Liver (tissue), 9 donors: ENCODE data around the gene DPYD. TPM values are rescaled to one million over a fixed set of nuclear protein-coding genes. Genes with fewer than 3 reads are reported as not detected.

Source experiments
- DNase-seq: peaks from one replicate; pipeline ENCODE4 v3.0.0-alpha.2; 2017; ENCODE audit warnings: low spot score
- H3K27ac ChIP-seq, 2 donors: one replicate each; pipeline ENCODE4 v1.7.0; 2013; ENCODE audit warnings: inconsistent platforms in 2 of 2, low read length in 2 of 2, control low read depth in 1 of 2, low read depth in 1 of 2, mild to moderate bottlenecking in 1 of 2
- H3K27me3 ChIP-seq, 4 donors: one replicate each; pipeline versions ENCODE4 v1.6.1 to v1.7.0; 2013; ENCODE audit warnings: low read length in 3 of 4, inconsistent platforms in 1 of 4, mild to moderate bottlenecking in 1 of 4, moderate library complexity in 1 of 4; ENCODE audit not compliant: control insufficient read depth in 4 of 4, insufficient read depth in 4 of 4
- H3K36me3 ChIP-seq, 4 donors: one replicate each; pipeline versions ENCODE4 v1.6.1 to v1.7.0; 2013; ENCODE audit warnings: low read length in 3 of 4, mild to moderate bottlenecking in 3 of 4, low read depth in 1 of 4, moderate library complexity in 1 of 4; ENCODE audit not compliant: control insufficient read depth in 4 of 4, insufficient read depth in 3 of 4
- H3K4me1 ChIP-seq, 4 donors: one replicate each; pipeline versions ENCODE4 v1.6.1 to v1.7.0; 2013; ENCODE audit warnings: low read length in 3 of 4, mild to moderate bottlenecking in 3 of 4, moderate library complexity in 1 of 4; ENCODE audit not compliant: control insufficient read depth in 4 of 4, insufficient read depth in 4 of 4
- H3K4me3 ChIP-seq, 3 donors: one replicate each; pipeline versions ENCODE4 v1.6.1 to v1.7.0; 2013; ENCODE audit warnings: low read length in 3 of 3, control low read depth in 1 of 3, low read depth in 1 of 3, mild to moderate bottlenecking in 1 of 3
- H3K9ac ChIP-seq, 2 donors: one replicate each; pipeline ENCODE4 v1.7.0; 2013; ENCODE audit warnings: low read length in 2 of 2, mild to moderate bottlenecking in 2 of 2, moderate library complexity in 2 of 2, control low read depth in 1 of 2, low read depth in 1 of 2
- H3K9me3 ChIP-seq, 4 donors: one replicate each; pipeline versions ENCODE4 v1.6.1 to v1.7.0; 2013; ENCODE audit warnings: low read length in 3 of 4; ENCODE audit not compliant: control insufficient read depth in 4 of 4
- EGR1 ChIP-seq, 2 donors: IDR thresholded peaks; 2 replicates each; pipeline ENCODE4 v1.6.1; 2016 to 2018; ENCODE audit warnings: antibody characterized with exemption in 2 of 2, low read depth in 2 of 2
- FOXA2 ChIP-seq: IDR thresholded peaks from 2 replicates; pipeline ENCODE4 v1.6.1; 2016; ENCODE audit warnings: antibody characterized with exemption
- GABPA ChIP-seq, 2 donors: IDR thresholded peaks in 1 of 2; conservative IDR thresholded peaks in 1 of 2; 2 replicates each; pipeline ENCODE4 v1.6.1; 2016; ENCODE audit warnings: antibody characterized with exemption in 2 of 2, mild to moderate bottlenecking in 1 of 2, moderate library complexity in 1 of 2
- HNF4A ChIP-seq, 2 donors: conservative IDR thresholded peaks; 2 replicates each; pipeline ENCODE4 v1.6.1; 2016; ENCODE audit warnings: antibody characterized with exemption in 2 of 2, mild to moderate bottlenecking in 2 of 2
- HNF4G ChIP-seq: IDR thresholded peaks from 2 replicates; pipeline ENCODE4 v1.6.1; 2016; ENCODE audit warnings: antibody characterized with exemption
- JUND ChIP-seq, 2 donors: IDR thresholded peaks; 2 replicates each; pipeline ENCODE4 v1.6.1; 2016; ENCODE audit warnings: antibody characterized with exemption in 2 of 2
- RAD21 ChIP-seq, 2 donors: IDR thresholded peaks; 2 replicates each; pipeline ENCODE4 v1.6.1; 2016; ENCODE audit warnings: antibody characterized with exemption in 2 of 2, mild to moderate bottlenecking in 2 of 2
- REST ChIP-seq: IDR thresholded peaks from 2 replicates; pipeline ENCODE4 v1.6.1; 2016; ENCODE audit warnings: antibody characterized with exemption, mild to moderate bottlenecking
- RXRA ChIP-seq, 2 donors: IDR thresholded peaks; 2 replicates each; pipeline ENCODE4 v1.6.1; 2017 to 2018; ENCODE audit warnings: antibody characterized with exemption in 2 of 2, mild to moderate bottlenecking in 1 of 2
- SP1 ChIP-seq: IDR thresholded peaks from 2 replicates; pipeline ENCODE4 v1.6.1; 2018; ENCODE audit warnings: antibody characterized with exemption, mild to moderate bottlenecking
- TAF1 ChIP-seq: conservative IDR thresholded peaks from 2 replicates; pipeline ENCODE4 v1.6.1; 2016; ENCODE audit warnings: antibody characterized with exemption, mild to moderate bottlenecking
- YY1 ChIP-seq: IDR thresholded peaks from 2 replicates; pipeline ENCODE4 v1.6.1; 2016; ENCODE audit warnings: antibody characterized with exemption, mild to moderate bottlenecking
- ZBTB33 ChIP-seq: IDR thresholded peaks from 2 replicates; pipeline ENCODE4 v1.6.1; 2016; ENCODE audit warnings: antibody characterized with exemption
- WGBS: extraction: QIAGEN DNeasy Blood & Tissue Kit; methylation state at CpG from one replicate; pipeline ENCODE4 v1.1.7; 2013; 5-methylcytosine and 5-hydroxymethylcytosine counted together
- polyA plus RNA-seq, 2 donors: library from polyadenylated mRNA; stranded (reverse) in 1 of 2; unstranded in 1 of 2; fragments of 200-250 nt in 1 of 2; fragments of >200 nt in 1 of 2; fragmentation: Nextera tagmentation in 1 of 2; extraction: Ambion mirVana in 1 of 2; gene quantifications; one replicate each; pipeline versions ENCODE4 v1.2.1 to v1.2.3, GENCODE V29; 2013 to 2015
- total RNA-seq, 2 donors: library from RNA; depleted of rRNA; stranded (reverse); fragments of >200 nt; gene quantifications; one replicate each; pipeline ENCODE4 v1.2.3, GENCODE V29; 2014
- donor health status: healthy.
- donor health status: healthy.
- donor health status: healthy.
- donor health status: healthy.
- donor health status: healthy.

DPYD gene
- total and polyA plus RNA-seq, 4 donors, result 16.2 to 142 (median 47.0) TPM

GRCh38 chr1:97923811-97924210 is 3.0 kb upstream of the DPYD start:
- no peak overlapping the region for H3K27ac ChIP-seq
- 96% methylated on average over 2 of the region's 2 CpGs for WGBS

GRCh38 chr1:97920276-97920831 is 480 bp downstream of the DPYD start:
- Histone ChIP-seq H3K9me3 (no peaks in the 10 kb centered on the region), H3K36me3 (no peaks in the 10 kb centered on the region), H3K9ac (peak overlapping the region; percentile 86 to 93), H3K27ac (peak overlapping the region; percentile 97 to 99), H3K4me3 (peak overlapping the region; percentile 84 to 99 (median 93)), H3K4me1 (peaks cover 7 to 32% (median 19%) of the 10 kb centered on the region in 4 donors), H3K27me3 (no peaks in the 10 kb centered on the region)
- no peak for DNase-seq
- under 1% methylated on average over 24 of the region's 24 CpGs for WGBS
- TF ChIP-seq FOXA2 (no peak), RXRA (IDR thresholded peaks at IDR 0.05) (no peak), YY1 (no peak), HNF4A (conservative IDR thresholded peaks at IDR 0.05) (no peak), GABPA (IDR thresholded peaks at IDR 0.05 in 1 of 2, conservative IDR thresholded peaks at IDR 0.05 in 1 of 2) (no peak), RAD21 (IDR thresholded peaks at IDR 0.05) (no peak), SP1 (no peak), HNF4G (no peak), JUND (IDR thresholded peaks at IDR 0.05) (no peak), ZBTB33 (no peak), TAF1 (no peak), EGR1 (IDR thresholded peaks at IDR 0.05; ENCODE audit: low read depth in 2 of 2) (no peak), REST (no peak)

More at GRCh38 chr1:97923811-97924210, 3.0 kb upstream of the DPYD start:
- TF ChIP-seq TAF1 (no peak), REST (no peak), ZBTB33 (no peak), JUND (IDR thresholded peaks at IDR 0.05) (no peak)
- Histone ChIP-seq H3K4me3 (no peak overlapping the region), H3K9me3 (no peaks in the 10 kb centered on the region), H3K27me3 (no peaks in the 10 kb centered on the region), H3K4me1 (peaks cover 0 to 13% (median 5%) of the 10 kb centered on the region in 4 donors), H3K9ac (no peak overlapping the region), H3K36me3 (no peaks in the 10 kb centered on the region)
- no peak for DNase-seq
